ENCODE data around the gene PDE4D. TPM values are rescaled to one million over a fixed set of nuclear protein-coding genes. Genes with fewer than 3 reads are reported as not detected.

Gene PDE4D
- polyA plus RNA-seq, 1 donor (not counting 4 experiments of a cell fraction or from before 2014, with no cell fraction given) = 3.6 TPM

DNA sequence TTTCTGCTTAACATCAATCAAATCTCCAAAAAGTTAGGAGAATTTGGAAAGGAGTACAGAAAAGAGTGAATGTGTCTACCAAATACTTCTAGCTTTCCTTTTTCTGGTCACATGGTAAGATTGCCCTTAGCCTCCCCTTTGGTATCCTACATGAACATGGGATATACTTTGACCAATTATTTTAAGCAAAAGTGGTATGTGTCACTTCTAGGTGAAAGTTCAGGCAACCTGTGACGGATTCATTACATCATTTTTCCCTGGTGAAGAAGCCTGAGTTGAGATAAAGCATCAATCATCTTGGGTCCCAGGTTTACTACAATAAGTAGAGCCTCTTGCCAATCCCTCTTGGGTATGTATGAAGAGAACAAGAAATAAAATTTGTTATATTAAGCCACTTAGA is 419.2 kb downstream of the PDE4D start:
- FAIRE-seq = no peak

DNA sequence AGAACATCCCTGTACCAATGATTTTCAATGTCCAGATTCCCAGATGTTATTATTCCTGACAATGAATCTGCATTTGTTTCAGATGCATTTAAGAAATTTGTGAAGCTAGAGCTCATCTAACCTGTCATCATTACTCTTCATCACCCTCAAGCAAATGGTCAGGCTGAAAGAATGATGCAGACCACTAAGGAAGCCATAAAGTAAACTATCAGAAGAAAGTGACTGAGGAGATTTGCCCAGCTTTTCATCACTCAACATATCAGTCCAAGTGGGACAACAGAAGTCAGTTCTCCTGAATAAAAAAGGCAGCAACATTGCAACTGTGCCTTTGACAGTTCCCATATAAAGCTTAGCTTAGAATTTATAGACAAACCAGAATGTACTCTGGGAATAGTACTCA is 419.9 kb downstream of the PDE4D start:
- H3K9ac ChIP-seq (ENCODE audit: control insufficient read depth, extremely low read depth, insufficient read depth, low read length) = no peak overlapping the region
- H3K79me2 ChIP-seq (ENCODE audit: control insufficient read depth, insufficient read depth, low read length) = no peaks in the 10 kb centered on the region
- no peaks in the 10 kb centered on the region for H3K4me1 ChIP-seq (ENCODE audit: control insufficient read depth, extremely low read depth, insufficient read depth, low read length)
- FAIRE-seq (no peak), DNase-seq (ENCODE audit: low read depth, low spot score) (no peak)
- no peaks in the 10 kb centered on the region for H3K27me3 ChIP-seq (ENCODE audit: control insufficient read depth, extremely low read depth, insufficient read depth, low read length)
- no peak overlapping the region for H3K4me2 ChIP-seq (ENCODE audit: control insufficient read depth, extremely low read depth, insufficient read depth, low read depth, low read length)
- TF ChIP-seq EZH2 (IDR thresholded peaks at IDR 0.05; ENCODE audit: low read length) = no peak
- H4K20me1 ChIP-seq (ENCODE audit: control insufficient read depth, extremely low read depth, insufficient read depth, low read length) = no peaks in the 10 kb centered on the region
- H3K36me3 ChIP-seq (ENCODE audit: control insufficient read depth in 2 of 2, extremely low read depth in 1 of 2, insufficient read depth in 2 of 2, low read length in 2 of 2) = no peaks in the 10 kb centered on the region
- no peak overlapping the region for H2AFZ ChIP-seq (ENCODE audit: control insufficient read depth, low read length)
- H3K9me3 ChIP-seq (ENCODE audit: control insufficient read depth, low read depth, low read length) = no peaks in the 10 kb centered on the region
- H3K9me1 ChIP-seq (ENCODE audit: control insufficient read depth, extremely low read depth, insufficient read depth, low read length) = no peaks in the 10 kb centered on the region
- dilution Hi-C loops (cut with MboI; ENCODE audit: extremely low pct_ligation_motif_present, low sequenced_read_pairs) = no loop called here
- H3K27ac ChIP-seq (ENCODE audit: control insufficient read depth, insufficient read depth, low read length) = no peak overlapping the region
- no peak overlapping the region for H3K4me3 ChIP-seq (ENCODE audit: control insufficient read depth in 2 of 3, extremely low read depth in 1 of 3, insufficient read depth in 2 of 3, low read depth in 1 of 3, low read length in 3 of 3)

More for the DNA sequence above, 419.2 kb downstream of the PDE4D start:
- Histone ChIP-seq H3K79me2 (ENCODE audit: control insufficient read depth, insufficient read depth, low read length) (no peaks in the 10 kb centered on the region), H3K36me3 (ENCODE audit: control insufficient read depth in 2 of 2, extremely low read depth in 1 of 2, insufficient read depth in 2 of 2, low read length in 2 of 2) (no peaks in the 10 kb centered on the region), H4K20me1 (ENCODE audit: control insufficient read depth, extremely low read depth, insufficient read depth, low read length) (no peaks in the 10 kb centered on the region), H3K9ac (ENCODE audit: control insufficient read depth, extremely low read depth, insufficient read depth, low read length) (no peak overlapping the region), H2AFZ (ENCODE audit: control insufficient read depth, low read length) (no peak overlapping the region), H3K4me2 (ENCODE audit: control insufficient read depth, extremely low read depth, insufficient read depth, low read depth, low read length) (no peak overlapping the region), H3K4me3 (ENCODE audit: control insufficient read depth in 2 of 3, extremely low read depth in 1 of 3, insufficient read depth in 2 of 3, low read depth in 1 of 3, low read length in 3 of 3) (no peak overlapping the region), H3K9me1 (ENCODE audit: control insufficient read depth, extremely low read depth, insufficient read depth, low read length) (no peaks in the 10 kb centered on the region), H3K27me3 (ENCODE audit: control insufficient read depth, extremely low read depth, insufficient read depth, low read length) (no peaks in the 10 kb centered on the region), H3K9me3 (ENCODE audit: control insufficient read depth, low read depth, low read length) (no peaks in the 10 kb centered on the region), H3K27ac (ENCODE audit: control insufficient read depth, insufficient read depth, low read length) (no peak overlapping the region), H3K4me1 (ENCODE audit: control insufficient read depth, extremely low read depth, insufficient read depth, low read length) (no peaks in the 10 kb centered on the region)
- TF ChIP-seq, protein P1, sequence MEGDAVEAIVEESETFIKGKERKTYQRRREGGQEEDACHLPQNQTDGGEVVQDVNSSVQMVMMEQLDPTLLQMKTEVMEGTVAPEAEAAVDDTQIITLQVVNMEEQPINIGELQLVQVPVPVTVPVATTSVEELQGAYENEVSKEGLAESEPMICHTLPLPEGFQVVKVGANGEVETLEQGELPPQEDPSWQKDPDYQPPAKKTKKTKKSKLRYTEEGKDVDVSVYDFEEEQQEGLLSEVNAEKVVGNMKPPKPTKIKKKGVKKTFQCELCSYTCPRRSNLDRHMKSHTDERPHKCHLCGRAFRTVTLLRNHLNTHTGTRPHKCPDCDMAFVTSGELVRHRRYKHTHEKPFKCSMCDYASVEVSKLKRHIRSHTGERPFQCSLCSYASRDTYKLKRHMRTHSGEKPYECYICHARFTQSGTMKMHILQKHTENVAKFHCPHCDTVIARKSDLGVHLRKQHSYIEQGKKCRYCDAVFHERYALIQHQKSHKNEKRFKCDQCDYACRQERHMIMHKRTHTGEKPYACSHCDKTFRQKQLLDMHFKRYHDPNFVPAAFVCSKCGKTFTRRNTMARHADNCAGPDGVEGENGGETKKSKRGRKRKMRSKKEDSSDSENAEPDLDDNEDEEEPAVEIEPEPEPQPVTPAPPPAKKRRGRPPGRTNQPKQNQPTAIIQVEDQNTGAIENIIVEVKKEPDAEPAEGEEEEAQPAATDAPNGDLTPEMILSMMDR (optimal IDR thresholded peaks at IDR 0.05 in 1 of 3, IDR thresholded peaks at IDR 0.05 in 1 of 3, conservative IDR thresholded peaks at IDR 0.05 in 1 of 3; ENCODE audit: extremely low read depth in 1 of 3, insufficient read depth in 2 of 3, low read length in 3 of 3) = no peak
- TF ChIP-seq EZH2 (IDR thresholded peaks at IDR 0.05; ENCODE audit: low read length) = no peak
- dilution Hi-C loops (cut with MboI; ENCODE audit: extremely low pct_ligation_motif_present, low sequenced_read_pairs) = no loop called here
- no peak for DNase-seq (ENCODE audit: low read depth, low spot score)

DNA sequence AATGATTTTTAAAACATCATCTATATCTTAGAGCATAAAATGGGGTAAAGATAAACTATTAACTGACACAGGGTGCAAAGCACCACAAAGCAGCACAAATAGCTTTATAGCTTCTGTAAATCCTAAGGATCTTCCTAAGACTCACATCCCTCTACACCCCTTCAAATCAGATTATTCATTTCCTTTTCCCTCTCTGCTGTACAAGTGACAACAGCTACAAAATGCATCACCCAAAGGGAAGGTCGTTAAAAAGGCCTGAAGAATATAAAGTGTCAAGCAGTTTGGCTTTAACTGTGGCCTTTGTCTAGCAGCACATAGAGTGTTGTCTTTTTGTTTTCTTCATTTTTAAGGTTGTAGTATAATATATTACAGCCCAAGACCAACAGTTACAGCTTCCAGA is 422.1 kb downstream of the PDE4D start:
- no peaks in the 10 kb centered on the region for H3K4me1 ChIP-seq (ENCODE audit: control insufficient read depth, extremely low read depth, insufficient read depth, low read length)
- no peak for TF ChIP-seq EZH2 (IDR thresholded peaks at IDR 0.05; ENCODE audit: low read length)
- TF ChIP-seq, protein P1 (optimal IDR thresholded peaks at IDR 0.05 in 1 of 3, IDR thresholded peaks at IDR 0.05 in 1 of 3, conservative IDR thresholded peaks at IDR 0.05 in 1 of 3; ENCODE audit: extremely low read depth in 1 of 3, insufficient read depth in 2 of 3, low read length in 3 of 3) = no peak
- no peak for FAIRE-seq

More for the DNA sequence above, 422.1 kb downstream of the PDE4D start:
- no peaks in the 10 kb centered on the region for H3K9me3 ChIP-seq (ENCODE audit: control insufficient read depth, low read depth, low read length)
- H3K4me3 ChIP-seq (ENCODE audit: control insufficient read depth in 2 of 3, extremely low read depth in 1 of 3, insufficient read depth in 2 of 3, low read depth in 1 of 3, low read length in 3 of 3) = no peak overlapping the region
- H4K20me1 ChIP-seq (ENCODE audit: control insufficient read depth, extremely low read depth, insufficient read depth, low read length) = no peaks in the 10 kb centered on the region
- H3K9ac ChIP-seq (ENCODE audit: control insufficient read depth, extremely low read depth, insufficient read depth, low read length) = no peak overlapping the region
- dilution Hi-C loops (cut with MboI; ENCODE audit: extremely low pct_ligation_motif_present, low sequenced_read_pairs) = no loop called here
- H3K9me1 ChIP-seq (ENCODE audit: control insufficient read depth, extremely low read depth, insufficient read depth, low read length) = no peaks in the 10 kb centered on the region
- H3K4me2 ChIP-seq (ENCODE audit: control insufficient read depth, extremely low read depth, insufficient read depth, low read depth, low read length) = no peak overlapping the region
- no peak for DNase-seq (ENCODE audit: low read depth, low spot score)
- H2AFZ ChIP-seq (ENCODE audit: control insufficient read depth, low read length) = no peak overlapping the region
- H3K27me3 ChIP-seq (ENCODE audit: control insufficient read depth, extremely low read depth, insufficient read depth, low read length) = no peaks in the 10 kb centered on the region
- H3K79me2 ChIP-seq (ENCODE audit: control insufficient read depth, insufficient read depth, low read length) = no peaks in the 10 kb centered on the region
- no peak overlapping the region for H3K27ac ChIP-seq (ENCODE audit: control insufficient read depth, insufficient read depth, low read length)
- no peaks in the 10 kb centered on the region for H3K36me3 ChIP-seq (ENCODE audit: control insufficient read depth in 2 of 2, extremely low read depth in 1 of 2, insufficient read depth in 2 of 2, low read length in 2 of 2)
